Iris pigment epithelial cell (primary cell): ENCODE results near the gene ZNF695.
"Not testable (repeated sequence)": the region's sequence is repeated elsewhere in the genome, so short reads cannot be mapped to it uniquely, and the experiment has no call there.

Experiments
- DNase-seq: peaks from one replicate; pipeline ENCODE4 v3.0.0-alpha.2; 2011; ENCODE audit warnings: low read depth

Gene ZNF695

GRCh38 chr1:247007511-247008405 is at the start of gene ZNF695:
TSS of gene ZNF695 (minus strand) at chr1:247008057. CDS start at chr1:247007908, 149 bp downstream.
- DNase-seq = peak; percentile 97

DNA sequence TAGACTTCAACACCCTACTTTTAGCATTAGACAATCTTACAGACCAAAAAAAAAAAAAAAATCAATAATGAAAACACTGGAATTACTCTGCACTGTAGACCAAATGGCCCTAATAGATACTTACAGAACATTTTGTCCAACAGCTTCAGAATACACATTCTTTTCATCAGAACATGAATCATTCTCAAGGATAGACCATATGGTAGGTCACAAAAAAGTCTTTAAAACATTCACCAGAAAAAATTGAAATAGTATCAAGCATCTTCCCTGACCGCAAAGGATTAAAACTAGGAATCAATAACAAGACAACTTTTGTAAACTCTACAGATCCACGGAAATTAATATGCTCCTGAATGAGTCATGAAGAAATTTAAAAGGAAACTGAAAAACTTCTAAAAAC is 48.2 kb upstream of the ZNF695 start:
- peak; percentile 80 for DNase-seq

DNA sequence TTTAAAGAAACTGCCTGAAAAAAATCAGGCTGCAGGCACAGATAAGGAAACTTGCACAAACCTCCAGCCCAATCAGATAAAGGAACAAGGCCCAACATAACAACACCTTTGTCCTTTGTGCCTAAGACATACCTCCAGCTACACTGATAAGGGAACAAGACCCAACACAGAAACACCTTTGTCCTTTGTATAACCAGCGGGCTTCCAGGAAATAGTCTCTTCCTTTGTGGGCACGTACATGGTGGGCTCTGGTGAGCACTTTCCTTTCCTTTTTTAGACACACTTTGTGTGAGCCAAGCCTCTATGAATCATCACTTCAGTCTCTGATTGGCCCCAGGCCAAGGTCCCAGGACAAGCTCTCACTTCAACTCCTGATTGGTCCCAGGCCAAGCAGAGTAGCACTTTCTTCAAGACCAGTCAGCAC is 47.1 kb upstream of the ZNF695 start:
- DNase-seq = peak; percentile 88

DNA sequence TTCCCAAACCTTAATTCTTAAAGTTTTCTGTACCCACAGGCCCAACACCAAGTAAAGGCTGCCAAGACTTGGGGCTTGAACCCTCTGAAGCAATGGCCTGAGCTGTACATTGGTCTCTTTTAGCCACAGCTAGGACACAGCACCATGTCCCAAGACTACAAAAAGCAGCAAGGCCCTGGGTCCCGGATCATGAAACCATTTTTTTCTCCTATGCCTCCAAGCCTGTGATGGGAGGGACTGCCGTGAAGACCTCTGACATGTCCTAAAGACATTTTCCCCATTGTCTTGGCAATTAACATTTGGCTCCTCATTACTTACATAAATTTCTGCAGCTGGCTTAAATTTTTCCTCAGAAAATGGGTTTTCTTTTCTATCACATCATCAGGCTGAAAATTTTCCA is 39.8 kb upstream of the ZNF695 start:
- DNase-seq = no peak

DNA sequence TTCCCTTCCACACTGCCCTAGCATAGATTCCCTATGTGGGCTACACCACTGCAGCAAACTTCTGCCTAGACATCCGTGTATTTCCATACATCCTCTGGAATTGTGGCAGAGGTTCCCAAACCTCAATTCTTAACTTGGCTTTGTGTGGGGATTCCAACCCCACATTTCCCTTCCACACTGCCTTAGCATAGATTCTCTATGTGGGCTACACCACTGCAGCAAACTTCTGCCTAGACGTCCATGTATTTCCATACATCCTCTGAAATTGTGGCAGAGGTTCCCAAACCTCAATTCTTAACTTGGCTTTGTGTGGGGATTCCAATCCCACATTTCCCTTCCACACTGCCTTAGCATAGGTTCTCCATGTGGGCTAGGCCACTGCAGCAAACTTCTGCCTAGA is 39.4 kb upstream of the ZNF695 start:
- DNase-seq = no peak

GRCh38 chr1:247043406-247043805 is 35.5 kb upstream of the ZNF695 start:
- no peak for DNase-seq

- no peak for DNase-seq
Measured at GRCh38 chr1:247037511-247038320, 29.9 kb upstream of the ZNF695 start.

DNA sequence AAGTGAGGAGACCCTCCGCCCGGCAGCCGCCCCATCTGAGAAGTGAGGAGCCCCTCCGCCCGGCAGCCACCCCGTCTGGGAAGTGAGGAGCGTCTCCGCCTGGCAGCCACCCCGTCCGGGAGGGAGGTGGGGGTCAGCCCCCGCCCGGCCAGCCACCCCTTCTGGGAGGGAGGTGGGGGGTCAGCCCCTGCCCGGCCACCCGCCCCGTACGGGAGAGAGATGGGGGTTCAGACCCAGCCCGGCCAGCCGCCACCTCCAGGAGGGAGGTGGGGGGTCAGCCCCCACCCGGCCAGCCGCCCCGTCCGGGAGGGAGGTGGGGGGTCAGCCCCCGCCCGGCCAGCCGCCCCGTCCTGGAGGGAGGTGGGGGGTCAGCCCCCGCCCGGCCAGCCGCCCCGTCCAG is 24.4 kb upstream of the ZNF695 start:
- DNase-seq = not testable (repeated sequence)

GRCh38 chr1:247024658-247025057 is 16.8 kb upstream of the ZNF695 start:
- not testable (repeated sequence) for DNase-seq

- no peak for DNase-seq
Measured at GRCh38 chr1:247013391-247013790, 5.5 kb upstream of the ZNF695 start.

GRCh38 chr1:247008406-247008799 is 546 bp upstream of the ZNF695 start:
- no peak for DNase-seq

- DNase-seq = not testable (repeated sequence)
Measured at GRCh38 chr1:247004081-247004480, 3.8 kb downstream of the ZNF695 start.

- no peak for DNase-seq
Measured at GRCh38 chr1:246989901-246990300, 18.0 kb downstream of the ZNF695 start.

- no peak for DNase-seq
Measured at GRCh38 chr1:246988316-246988715, 19.5 kb downstream of the ZNF695 start.

- no peak for DNase-seq
Measured at GRCh38 chr1:246987083-246987690, 20.7 kb downstream of the ZNF695 start.

- DNase-seq = no peak
Measured at GRCh38 chr1:246978785-246979184, 29.1 kb downstream of the ZNF695 start.

- DNase-seq = no peak
Measured at GRCh38 chr1:246978281-246978680, 29.6 kb downstream of the ZNF695 start.

DNA sequence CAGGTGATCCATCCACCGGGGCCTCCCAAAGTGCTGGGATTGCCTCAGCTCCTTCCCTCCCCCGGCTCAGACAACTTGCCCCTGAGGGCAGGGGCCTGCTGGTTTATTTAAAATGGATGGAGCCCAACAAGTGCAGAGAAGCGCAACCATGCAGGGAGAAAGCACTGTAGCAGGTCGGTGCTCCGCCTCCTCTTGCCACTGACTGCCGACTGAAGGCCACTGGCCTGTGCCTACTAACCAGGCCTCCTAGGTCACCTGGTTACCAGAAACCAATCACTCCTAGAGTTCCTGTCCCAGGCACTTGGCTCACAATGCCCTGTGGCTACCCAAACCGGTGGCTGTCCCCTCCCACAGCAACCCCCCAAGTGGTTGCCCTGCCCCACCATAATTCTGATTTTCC is 35.9 kb downstream of the ZNF695 start:
- no peak for DNase-seq

DNA sequence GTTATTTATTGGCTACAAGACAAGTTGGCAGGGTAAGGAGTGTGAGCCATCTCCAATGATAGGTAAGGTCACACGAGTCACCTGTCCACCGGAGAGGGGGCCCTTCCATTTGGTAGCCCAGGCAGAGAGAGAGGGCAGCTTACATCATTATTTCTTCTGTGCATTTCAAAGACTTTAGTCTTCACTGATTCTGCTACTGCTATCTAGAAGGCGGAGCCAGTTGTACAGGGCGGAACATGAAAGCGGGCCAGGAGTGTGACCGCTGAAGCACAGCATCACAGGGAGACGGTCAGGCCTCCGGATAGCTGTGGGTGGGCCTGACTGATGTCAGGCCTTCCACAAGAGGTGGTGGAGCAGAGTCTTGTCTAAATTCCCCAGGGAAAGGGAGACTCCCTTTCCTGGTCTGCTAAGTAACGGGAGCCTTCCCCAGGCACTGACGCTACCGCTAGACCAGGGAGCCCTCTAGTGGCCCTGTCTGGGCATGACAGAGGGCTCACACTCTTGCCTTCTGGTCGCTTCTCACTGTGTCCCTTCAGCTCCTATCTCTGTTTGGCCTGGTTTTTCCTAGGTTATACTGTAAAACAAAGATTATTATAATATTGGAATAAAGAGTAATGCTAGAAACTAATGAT is 36.7 kb downstream of the ZNF695 start:
- DNase-seq = peak; percentile 40

DNA sequence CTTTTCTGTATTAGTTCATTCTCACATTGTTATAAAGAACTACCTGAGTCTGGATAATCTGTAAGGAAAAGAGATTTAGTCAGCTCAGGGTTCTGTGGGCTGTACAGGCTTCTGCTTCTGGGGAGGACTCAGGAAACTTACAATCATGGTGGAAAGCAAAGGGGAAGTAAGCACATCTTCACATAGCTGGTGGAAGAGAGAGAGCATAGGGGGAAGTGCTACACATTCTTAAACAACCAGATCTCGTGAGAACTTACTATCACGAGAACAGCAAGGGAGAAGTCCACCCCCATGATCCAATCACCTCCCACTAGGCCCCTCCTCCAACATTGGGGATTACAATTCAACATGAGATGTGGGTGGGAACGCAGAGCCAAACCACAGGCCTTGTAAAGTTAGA is 38.2 kb downstream of the ZNF695 start:
- DNase-seq = no peak

GRCh38 chr1:246966502-246966901 is 41.4 kb downstream of the ZNF695 start:
- no peak for DNase-seq
